NOMO-1 treated with DMSO at 0.1 percent for 48 hours (cell line): ENCODE data around the gene GRAMD4.
A peak's percentile ranks its signal among the peaks of the same experiment; 100 is the strongest.

Experiments used
- DNase-seq: peaks from one replicate; lab custom pipeline; 2025; ENCODE audit not compliant: unreplicated experiment; lab: John Stamatoyannopoulos, UW

The GRAMD4 gene

GRCh38 chr22:46619830-46620501, at the start of gene GRAMD4:
Gene GRAMD4 (plus strand): TSS chr22:46620386. CDS start chr22:46626800, 6,414 bp downstream.
- DNase-seq = peak; percentile 62

GRCh38 chr22:46571642-46572250, 48.4 kb upstream of the GRAMD4 start:
- no peak for DNase-seq

- DNase-seq = no peak
Observed at GRCh38 chr22:46572911-46573780, 47.0 kb upstream of the GRAMD4 start.

GRCh38 chr22:46573781-46574437, 46.3 kb upstream of the GRAMD4 start:
- peak; percentile 71 for DNase-seq

GRCh38 chr22:46574438-46574992, 45.7 kb upstream of the GRAMD4 start:
- no peak for DNase-seq

- no peak for DNase-seq
Observed at GRCh38 chr22:46574993-46575910, 44.9 kb upstream of the GRAMD4 start.

GRCh38 chr22:46575911-46576555, 44.2 kb upstream of the GRAMD4 start:
- DNase-seq = no peak

GRCh38 chr22:46576556-46577367, 43.4 kb upstream of the GRAMD4 start:
- peak; percentile 28 for DNase-seq

GRCh38 chr22:46577368-46578249, 42.6 kb upstream of the GRAMD4 start:
- no peak for DNase-seq

GRCh38 chr22:46578251-46578823, 41.8 kb upstream of the GRAMD4 start:
- no peak for DNase-seq

GRCh38 chr22:46578824-46579561, 41.2 kb upstream of the GRAMD4 start:
- DNase-seq = no peak

- DNase-seq = no peak
Observed at GRCh38 chr22:46579751-46580449, 40.3 kb upstream of the GRAMD4 start.

GRCh38 chr22:46580940-46581537, 39.1 kb upstream of the GRAMD4 start:
- DNase-seq = no peak

GRCh38 chr22:46581538-46582244, 38.5 kb upstream of the GRAMD4 start:
- no peak for DNase-seq
